ENCODE results near the gene RBM11. TPM values are rescaled to one million over a fixed set of nuclear protein-coding genes. Genes with fewer than 3 reads are reported as not detected.

Gene RBM11
- total RNA-seq, 2 experiments from 2014 or later, result 0.38 to 0.70 TPM

DNA sequence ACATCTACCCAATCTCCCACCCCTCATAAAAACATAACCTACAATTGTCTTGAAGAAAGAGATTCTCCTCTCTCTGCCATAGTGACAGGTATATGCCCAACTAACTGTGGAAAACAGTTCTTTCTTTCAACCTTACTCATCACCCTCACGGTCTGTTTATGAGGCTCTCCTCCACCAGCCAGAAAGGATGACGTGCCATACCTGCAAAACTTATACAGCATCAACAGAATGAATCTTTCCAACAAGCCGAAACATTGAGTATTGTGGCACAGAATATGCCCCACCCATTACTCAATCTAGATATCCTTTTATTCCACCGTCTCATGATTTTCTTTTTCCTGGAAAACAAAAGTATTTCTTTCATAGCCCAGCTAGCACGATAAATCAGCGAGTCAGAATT is 55.7 kb downstream of the RBM11 start:
- Histone ChIP-seq H3K4me2 (ENCODE audit: low read length) (no peak overlapping the region), H2AFZ (ENCODE audit: low read length) (no peak overlapping the region), H3K9me3 (ENCODE audit: low read length) (no peaks in the 10 kb centered on the region), H3K4me3 (ENCODE audit: low read depth, low read length, poor library complexity, severe bottlenecking) (no peak overlapping the region), H3K79me2 (ENCODE audit: insufficient read depth, low read depth, low read length) (no peaks in the 10 kb centered on the region), H4K20me1 (ENCODE audit: insufficient read depth, low read length) (no peaks in the 10 kb centered on the region), H3K9me2 (ENCODE audit: insufficient read depth, low read length) (no peaks in the 10 kb centered on the region), H3K27ac (ENCODE audit: low read depth, low read length, poor library complexity, severe bottlenecking) (no peak overlapping the region), H3K36me3 (ENCODE audit: insufficient read depth, low read length) (no peaks in the 10 kb centered on the region), H3K4me1 (ENCODE audit: insufficient read depth, low read length, poor library complexity, severe bottlenecking) (no peaks in the 10 kb centered on the region)
- no peak for DNase-seq (ENCODE audit: low spot score)
- intact Hi-C loops (cut with micrococcal nuclease; ENCODE audit: unreplicated experiment), result no loop called here
- ChIA-PET POLR2A (no interaction called here), CTCF (ENCODE audit: unreplicated experiment) (no interaction called here)
- BruUV-seq (replicated peaks), result no TSS peak
- TF ChIP-seq, protein P1, sequence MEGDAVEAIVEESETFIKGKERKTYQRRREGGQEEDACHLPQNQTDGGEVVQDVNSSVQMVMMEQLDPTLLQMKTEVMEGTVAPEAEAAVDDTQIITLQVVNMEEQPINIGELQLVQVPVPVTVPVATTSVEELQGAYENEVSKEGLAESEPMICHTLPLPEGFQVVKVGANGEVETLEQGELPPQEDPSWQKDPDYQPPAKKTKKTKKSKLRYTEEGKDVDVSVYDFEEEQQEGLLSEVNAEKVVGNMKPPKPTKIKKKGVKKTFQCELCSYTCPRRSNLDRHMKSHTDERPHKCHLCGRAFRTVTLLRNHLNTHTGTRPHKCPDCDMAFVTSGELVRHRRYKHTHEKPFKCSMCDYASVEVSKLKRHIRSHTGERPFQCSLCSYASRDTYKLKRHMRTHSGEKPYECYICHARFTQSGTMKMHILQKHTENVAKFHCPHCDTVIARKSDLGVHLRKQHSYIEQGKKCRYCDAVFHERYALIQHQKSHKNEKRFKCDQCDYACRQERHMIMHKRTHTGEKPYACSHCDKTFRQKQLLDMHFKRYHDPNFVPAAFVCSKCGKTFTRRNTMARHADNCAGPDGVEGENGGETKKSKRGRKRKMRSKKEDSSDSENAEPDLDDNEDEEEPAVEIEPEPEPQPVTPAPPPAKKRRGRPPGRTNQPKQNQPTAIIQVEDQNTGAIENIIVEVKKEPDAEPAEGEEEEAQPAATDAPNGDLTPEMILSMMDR (conservative IDR thresholded peaks at IDR 0.05; ENCODE audit: low read length), result no peak
- TF ChIP-seq EZH2phosphoT487 (IDR thresholded peaks at IDR 0.05; ENCODE audit: borderline replicate concordance, low read depth, low read length), result no peak

DNA sequence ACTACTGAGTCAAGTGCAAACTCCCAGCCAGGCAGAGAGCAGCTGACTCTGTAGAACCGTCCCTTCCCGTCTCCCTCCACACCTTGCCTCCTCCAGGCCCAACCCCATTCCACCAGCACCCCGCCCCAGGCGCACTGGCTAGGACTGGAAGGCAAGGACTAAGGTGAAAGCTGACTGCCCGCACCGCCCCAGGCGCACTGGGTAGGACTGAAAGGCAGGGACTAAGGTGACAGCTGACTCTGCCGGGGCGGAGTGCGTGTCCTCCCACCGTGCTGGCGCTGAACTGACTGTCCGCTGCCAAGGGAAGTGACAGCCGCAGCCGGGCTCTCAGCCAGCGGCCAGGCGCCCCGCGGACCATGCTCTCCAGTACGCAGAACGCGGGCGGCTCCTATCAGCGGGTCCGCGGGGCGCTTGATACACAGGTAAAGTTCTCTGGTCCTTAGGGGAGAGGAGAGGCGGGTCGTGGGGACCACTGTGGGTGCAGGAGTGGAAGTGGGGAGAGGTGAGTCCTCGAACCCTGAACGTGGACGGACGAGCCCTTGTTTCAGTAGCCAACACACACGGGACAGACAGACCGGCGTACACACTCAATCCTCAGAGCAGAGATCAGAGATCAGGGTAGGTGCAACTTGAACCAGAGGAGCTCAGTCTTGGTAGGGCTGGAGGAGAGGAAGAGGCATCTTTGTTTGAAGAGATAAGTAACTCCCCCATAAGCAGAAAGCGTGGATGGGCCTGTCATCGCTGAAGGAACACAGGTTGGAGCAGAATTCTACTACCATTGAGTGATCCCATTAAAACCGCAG is 58.0 kb downstream of the RBM11 start:
- H2AFZ ChIP-seq (ENCODE audit: low read length), result no peak overlapping the region
- no peak for TF ChIP-seq EZH2phosphoT487 (IDR thresholded peaks at IDR 0.05; ENCODE audit: borderline replicate concordance, low read depth, low read length)
- TF ChIP-seq, protein P1 (conservative IDR thresholded peaks at IDR 0.05; ENCODE audit: low read length), result no peak
- DNase-seq (ENCODE audit: low spot score), result no peak
- intact Hi-C loops (cut with micrococcal nuclease; ENCODE audit: unreplicated experiment), result no loop called here
- H3K9me2 ChIP-seq (ENCODE audit: insufficient read depth, low read length), result no peaks in the 10 kb centered on the region
- ChIA-PET CTCF (ENCODE audit: unreplicated experiment) (no interaction called here), POLR2A (interaction anchor here (0.6 kb wide), 1 partner anchor 190 kb away, joined by 3 read pairs; no protein-coding TSS in a partner anchor)
- no peaks in the 10 kb centered on the region for H4K20me1 ChIP-seq (ENCODE audit: insufficient read depth, low read length)
- H3K4me2 ChIP-seq (ENCODE audit: low read length), result no peak overlapping the region
- no peaks in the 10 kb centered on the region for H3K36me3 ChIP-seq (ENCODE audit: insufficient read depth, low read length)
- H3K9me3 ChIP-seq (ENCODE audit: low read length), result no peaks in the 10 kb centered on the region
- no peaks in the 10 kb centered on the region for H3K4me1 ChIP-seq (ENCODE audit: insufficient read depth, low read length, poor library complexity, severe bottlenecking)
- H3K27ac ChIP-seq (ENCODE audit: low read depth, low read length, poor library complexity, severe bottlenecking), result no peak overlapping the region
- no peaks in the 10 kb centered on the region for H3K79me2 ChIP-seq (ENCODE audit: insufficient read depth, low read depth, low read length)
- BruUV-seq (replicated peaks), result no TSS peak
- H3K4me3 ChIP-seq (ENCODE audit: low read depth, low read length, poor library complexity, severe bottlenecking), result no peak overlapping the region

DNA sequence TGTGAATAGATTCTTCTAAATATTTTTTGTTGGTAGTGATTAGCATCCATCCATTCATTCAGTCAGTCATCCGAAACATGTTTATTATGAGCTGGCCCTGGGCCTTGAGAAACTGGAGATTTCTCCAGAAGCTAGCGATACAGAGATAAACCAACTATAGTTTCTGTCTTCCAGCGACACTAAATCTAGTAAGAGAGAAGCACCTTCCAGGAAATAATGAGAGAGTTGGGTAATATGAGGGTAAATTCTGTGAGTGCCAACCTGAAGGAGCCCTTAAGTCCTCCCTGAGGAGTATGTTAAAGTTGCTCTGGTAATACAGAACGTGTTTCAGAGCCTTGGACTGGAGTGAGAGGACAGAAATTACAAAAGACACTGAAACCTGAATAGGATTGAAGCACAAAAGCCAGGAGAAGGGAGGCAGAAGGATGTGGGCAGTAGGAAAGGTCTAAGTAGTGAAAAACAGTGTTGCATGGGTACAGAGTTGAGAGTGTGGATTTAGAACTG is 59.8 kb downstream of the RBM11 start:
- intact Hi-C loops (cut with micrococcal nuclease; ENCODE audit: unreplicated experiment), result no loop called here
- BruUV-seq (replicated peaks), result no TSS peak
- POLR2A ChIA-PET, result no interaction called here
- no peak overlapping the region for H3K27ac ChIP-seq (ENCODE audit: low read depth, low read length, poor library complexity, severe bottlenecking)
- no peak overlapping the region for H2AFZ ChIP-seq (ENCODE audit: low read length)
- DNase-seq (ENCODE audit: low spot score), result no peak
- H3K9me3 ChIP-seq (ENCODE audit: low read length), result no peaks in the 10 kb centered on the region
- H3K4me1 ChIP-seq (ENCODE audit: insufficient read depth, low read length, poor library complexity, severe bottlenecking), result no peaks in the 10 kb centered on the region
- H3K9me2 ChIP-seq (ENCODE audit: insufficient read depth, low read length), result no peaks in the 10 kb centered on the region
- H3K36me3 ChIP-seq (ENCODE audit: insufficient read depth, low read length), result no peaks in the 10 kb centered on the region
- H3K79me2 ChIP-seq (ENCODE audit: insufficient read depth, low read depth, low read length), result no peaks in the 10 kb centered on the region
- H4K20me1 ChIP-seq (ENCODE audit: insufficient read depth, low read length), result no peaks in the 10 kb centered on the region
- H3K4me3 ChIP-seq (ENCODE audit: low read depth, low read length, poor library complexity, severe bottlenecking), result no peak overlapping the region
- CTCF ChIA-PET (ENCODE audit: unreplicated experiment), result no interaction called here
- no peak overlapping the region for H3K4me2 ChIP-seq (ENCODE audit: low read length)
- TF ChIP-seq, protein P1 (conservative IDR thresholded peaks at IDR 0.05; ENCODE audit: low read length), result no peak
- TF ChIP-seq EZH2phosphoT487 (IDR thresholded peaks at IDR 0.05; ENCODE audit: borderline replicate concordance, low read depth, low read length), result no peak
